H1 (cell line): ENCODE measurements around the gene CES3. TPM values are rescaled to one million over a fixed set of nuclear protein-coding genes. Genes with fewer than 3 reads are reported as not detected.

Source experiments
- ASH2L ChIP-seq: fragments of 200-600, 300-600 bp; sonication (generic); IDR thresholded peaks from one replicate; pipeline ENCODE4 v1.7.1; 2017; ENCODE audit warnings: low read length
- CBX8 ChIP-seq: fragments of 300-800, 300-1000 bp; sonication (generic); IDR thresholded peaks from 2 replicates; pipeline ENCODE4 v1.7.1; 2016; ENCODE audit warnings: low read depth, low read length, borderline replicate concordance
- CHD7 ChIP-seq: fragments of 300-600 bp; sonication (generic); IDR thresholded peaks from 2 replicates; pipeline ENCODE4 v1.7.1; 2012; ENCODE audit warnings: low read length, moderate library complexity, mild to moderate bottlenecking, inconsistent platforms; ENCODE audit not compliant: insufficient replicate concordance
- EGR1 ChIP-seq: IDR thresholded peaks from 2 replicates; pipeline ENCODE4 v1.6.1; 2011; ENCODE audit warnings: low read depth, low read length, borderline replicate concordance
- GTF2F1 ChIP-seq: IDR thresholded peaks from 2 replicates; pipeline ENCODE4 v1.6.1; 2012; ENCODE audit warnings: low read depth, low read length, improper control_type of control experiment, borderline replicate concordance
- HDAC6 ChIP-seq: IDR thresholded peaks from one replicate; pipeline ENCODE4 v1.7.1; 2012; ENCODE audit warnings: low read depth, mild to moderate bottlenecking, inconsistent platforms, low read length, moderate library complexity
- KDM1A ChIP-seq: fragments of 200-600, 300-600 bp; sonication (generic); IDR thresholded peaks from 2 replicates; pipeline ENCODE4 v1.7.1; 2016; ENCODE audit warnings: mild to moderate bottlenecking, low read length, borderline replicate concordance
- POLR2A ChIP-seq, 2 experiments: IDR thresholded peaks; 1 replicate in 1 of 2; 2 replicates in 1 of 2; pipeline ENCODE4 v1.6.1; 2011; ENCODE audit warnings: low read depth in 2 of 2, low read length in 2 of 2, mild to moderate bottlenecking in 2 of 2; ENCODE audit errors: control extremely low read depth in 1 of 2
- USF2 ChIP-seq: IDR thresholded peaks from 2 replicates; pipeline ENCODE4 v1.6.1; 2011; ENCODE audit warnings: low read length, improper control_type of control experiment
- polyA plus RNA-seq, 7 experiments: library from polyadenylated mRNA; depleted of rRNA in 3 of 7; stranded (reverse) in 5 of 7; unstranded in 2 of 7; fragments of >200 nt in 5 of 7; fragments of 200-250 nt in 2 of 7; gene quantifications; 1 replicate in 5 of 7; 2 replicates in 1 of 7; 4 replicates in 1 of 7; pipeline versions ENCODE4 v1.2.1 to v1.2.3, GENCODE V29; 2011 to 2013; ENCODE audit warnings: missing spikeins in 2 of 7, mixed read lengths in 2 of 7
- total RNA-seq: library from RNA; stranded (reverse); fragmentation: NEBNext Ultra II Directional; extraction: Animal tissue kit (Norgen Biotek cat#: 25700); gene quantifications from 2 replicates; pipeline ENCODE4 v1.2.1, GENCODE V29; 2021

Gene CES3
- total and polyA plus RNA-seq, 2 of the 8 experiments (the other 6 are each of a cell fraction or from before 2014, with no cell fraction given): 1.6 to 2.2 TPM

- no peak for TF ChIP-seq CHD7
- TF ChIP-seq ASH2L: no peak
- TF ChIP-seq CBX8: no peak
- TF ChIP-seq GTF2F1: no peak
- no peak for TF ChIP-seq EGR1
- no peak for TF ChIP-seq HDAC6
- no peak for TF ChIP-seq KDM1A
- TF ChIP-seq POLR2A (IDR thresholded peaks at IDR 0.05; ENCODE audit: control extremely low read depth in 1 of 2, low read depth in 2 of 2, low read length in 2 of 2): no peak
- no peak for TF ChIP-seq USF2
Measured at GRCh38 chr16:66921729-66922450, 39.2 kb upstream of the CES3 start (continued).
